ENCODE data around the gene IFI27L1. TPM values are rescaled to one million over a fixed set of nuclear protein-coding genes. Genes with fewer than 3 reads are reported as not detected.

IFI27L1 gene
- polyA plus RNA-seq, 1 donor (not counting 4 experiments of a cell fraction or from before 2014, with no cell fraction given): 17.4 TPM

GRCh38 chr14:94110552-94111181, 29.6 kb downstream of the IFI27L1 start, which contains the start of gene IFI27:
TSS of gene IFI27 (plus strand) at chr14:94110736.
- peak within 1 kb of the TSS; percentile 79 for H3K9ac ChIP-seq (ENCODE audit: control insufficient read depth, extremely low read depth, insufficient read depth, low read length)
- dilution Hi-C loops (cut with MboI; ENCODE audit: extremely low pct_ligation_motif_present, low sequenced_read_pairs): no loop called here

DNA sequence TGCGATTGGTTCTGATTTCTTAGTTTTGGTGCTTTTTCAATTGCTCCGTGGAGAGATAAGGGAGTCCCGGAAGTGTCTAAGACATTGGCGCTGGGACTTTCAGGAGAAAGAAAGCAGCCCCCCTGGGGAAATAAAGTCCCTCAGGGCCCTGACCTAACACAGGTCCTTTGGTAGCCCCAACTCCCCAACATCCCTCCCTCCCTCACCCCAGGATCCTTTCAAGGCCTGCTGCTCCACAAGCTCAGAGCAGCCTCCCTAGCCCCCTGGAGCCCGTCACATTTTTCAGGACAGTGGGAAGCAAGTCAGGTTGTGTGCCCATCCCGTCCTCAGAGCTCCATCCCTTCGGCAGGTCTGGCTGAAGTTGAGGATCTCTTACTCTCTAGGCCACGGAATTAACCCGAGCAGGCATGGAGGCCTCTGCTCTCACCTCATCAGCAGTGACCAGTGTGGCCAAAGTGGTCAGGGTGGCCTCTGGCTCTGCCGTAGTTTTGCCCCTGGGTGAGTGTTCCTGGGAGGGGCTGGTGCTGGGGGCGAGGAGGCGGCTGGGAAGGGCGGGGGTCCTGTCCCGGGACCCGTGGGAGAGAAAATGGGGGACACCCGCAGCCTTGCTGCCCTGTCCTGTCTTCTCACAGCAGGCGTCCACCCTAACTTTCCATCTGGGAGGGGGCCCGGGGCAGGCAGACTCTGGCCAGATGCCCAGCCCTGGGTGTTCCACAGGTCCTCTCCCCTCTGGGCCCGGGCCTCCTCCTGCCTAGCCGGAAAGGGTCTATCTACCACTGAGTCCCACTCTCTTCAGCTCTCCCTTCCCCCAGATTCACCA, 30.4 kb downstream of the IFI27L1 start:
- no peak for DNase-seq (ENCODE audit: low read depth, low spot score)
- H3K27ac ChIP-seq (ENCODE audit: control insufficient read depth, insufficient read depth, low read length): peak overlapping the region; percentile 54
- H3K79me2 ChIP-seq (ENCODE audit: control insufficient read depth, insufficient read depth, low read length): peaks cover 12% of the 10 kb centered on the region
- H3K4me3 ChIP-seq (ENCODE audit: control insufficient read depth in 2 of 3, extremely low read depth in 1 of 3, insufficient read depth in 2 of 3, low read depth in 1 of 3, low read length in 3 of 3): peak overlapping the region; percentile 42 to 71 (median 60)
- peak overlapping the region; percentile 55 for H3K4me2 ChIP-seq (ENCODE audit: control insufficient read depth, extremely low read depth, insufficient read depth, low read depth, low read length)
- H4K20me1 ChIP-seq (ENCODE audit: control insufficient read depth, extremely low read depth, insufficient read depth, low read length): no peaks in the 10 kb centered on the region
- TF ChIP-seq, protein P1, sequence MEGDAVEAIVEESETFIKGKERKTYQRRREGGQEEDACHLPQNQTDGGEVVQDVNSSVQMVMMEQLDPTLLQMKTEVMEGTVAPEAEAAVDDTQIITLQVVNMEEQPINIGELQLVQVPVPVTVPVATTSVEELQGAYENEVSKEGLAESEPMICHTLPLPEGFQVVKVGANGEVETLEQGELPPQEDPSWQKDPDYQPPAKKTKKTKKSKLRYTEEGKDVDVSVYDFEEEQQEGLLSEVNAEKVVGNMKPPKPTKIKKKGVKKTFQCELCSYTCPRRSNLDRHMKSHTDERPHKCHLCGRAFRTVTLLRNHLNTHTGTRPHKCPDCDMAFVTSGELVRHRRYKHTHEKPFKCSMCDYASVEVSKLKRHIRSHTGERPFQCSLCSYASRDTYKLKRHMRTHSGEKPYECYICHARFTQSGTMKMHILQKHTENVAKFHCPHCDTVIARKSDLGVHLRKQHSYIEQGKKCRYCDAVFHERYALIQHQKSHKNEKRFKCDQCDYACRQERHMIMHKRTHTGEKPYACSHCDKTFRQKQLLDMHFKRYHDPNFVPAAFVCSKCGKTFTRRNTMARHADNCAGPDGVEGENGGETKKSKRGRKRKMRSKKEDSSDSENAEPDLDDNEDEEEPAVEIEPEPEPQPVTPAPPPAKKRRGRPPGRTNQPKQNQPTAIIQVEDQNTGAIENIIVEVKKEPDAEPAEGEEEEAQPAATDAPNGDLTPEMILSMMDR (optimal IDR thresholded peaks at IDR 0.05 in 1 of 3, IDR thresholded peaks at IDR 0.05 in 1 of 3, conservative IDR thresholded peaks at IDR 0.05 in 1 of 3; ENCODE audit: extremely low read depth in 1 of 3, insufficient read depth in 2 of 3, low read length in 3 of 3): no peak
- TF ChIP-seq EZH2 (IDR thresholded peaks at IDR 0.05; ENCODE audit: low read length): no peak
- no peak overlapping the region for H2AFZ ChIP-seq (ENCODE audit: control insufficient read depth, low read length)
- peak overlapping the region; percentile 79 for H3K9ac ChIP-seq (ENCODE audit: control insufficient read depth, extremely low read depth, insufficient read depth, low read length)
- dilution Hi-C loops (cut with MboI; ENCODE audit: extremely low pct_ligation_motif_present, low sequenced_read_pairs): no loop called here
- peaks cover 4% of the 10 kb centered on the region for H3K27me3 ChIP-seq (ENCODE audit: control insufficient read depth, extremely low read depth, insufficient read depth, low read length)
- peaks cover 17% of the 10 kb centered on the region for H3K4me1 ChIP-seq (ENCODE audit: control insufficient read depth, extremely low read depth, insufficient read depth, low read length)
- no peaks in the 10 kb centered on the region for H3K9me3 ChIP-seq (ENCODE audit: control insufficient read depth, low read depth, low read length)
- FAIRE-seq: no peak
- no peaks in the 10 kb centered on the region for H3K9me1 ChIP-seq (ENCODE audit: control insufficient read depth, extremely low read depth, insufficient read depth, low read length)
- no peaks in the 10 kb centered on the region for H3K36me3 ChIP-seq (ENCODE audit: control insufficient read depth in 2 of 2, extremely low read depth in 1 of 2, insufficient read depth in 2 of 2, low read length in 2 of 2)

More at GRCh38 chr14:94110552-94111181, 29.6 kb downstream of the IFI27L1 start, which contains the start of gene IFI27:
- DNase-seq (ENCODE audit: low read depth, low spot score) (peak; percentile 26), FAIRE-seq (peak; percentile 76)
- TF ChIP-seq EZH2 (IDR thresholded peaks at IDR 0.05; ENCODE audit: low read length): no peak
- TF ChIP-seq, protein P1 (optimal IDR thresholded peaks at IDR 0.05 in 1 of 3, IDR thresholded peaks at IDR 0.05 in 1 of 3, conservative IDR thresholded peaks at IDR 0.05 in 1 of 3; ENCODE audit: extremely low read depth in 1 of 3, insufficient read depth in 2 of 3, low read length in 3 of 3): no peak
- Histone ChIP-seq H3K4me3 (ENCODE audit: control insufficient read depth in 2 of 3, extremely low read depth in 1 of 3, insufficient read depth in 2 of 3, low read depth in 1 of 3, low read length in 3 of 3) (peak within 1 kb of the TSS; percentile 42 to 71 (median 60)), H3K79me2 (ENCODE audit: control insufficient read depth, insufficient read depth, low read length) (peaks cover 12% of the 10 kb centered on the region), H3K36me3 (ENCODE audit: control insufficient read depth in 2 of 2, extremely low read depth in 1 of 2, insufficient read depth in 2 of 2, low read length in 2 of 2) (no peaks in the 10 kb centered on the region), H3K9me3 (ENCODE audit: control insufficient read depth, low read depth, low read length) (no peaks in the 10 kb centered on the region), H3K9me1 (ENCODE audit: control insufficient read depth, extremely low read depth, insufficient read depth, low read length) (no peaks in the 10 kb centered on the region), H4K20me1 (ENCODE audit: control insufficient read depth, extremely low read depth, insufficient read depth, low read length) (no peaks in the 10 kb centered on the region), H2AFZ (ENCODE audit: control insufficient read depth, low read length) (peak within 1 kb of the TSS; percentile 77), H3K27ac (ENCODE audit: control insufficient read depth, insufficient read depth, low read length) (peak within 1 kb of the TSS; percentile 54), H3K4me1 (ENCODE audit: control insufficient read depth, extremely low read depth, insufficient read depth, low read length) (peaks cover 17% of the 10 kb centered on the region), H3K27me3 (ENCODE audit: control insufficient read depth, extremely low read depth, insufficient read depth, low read length) (no peaks in the 10 kb centered on the region), H3K4me2 (ENCODE audit: control insufficient read depth, extremely low read depth, insufficient read depth, low read depth, low read length) (peak within 1 kb of the TSS; percentile 55)

Measured in keratinocyte (primary cell).